HEK293 (cell line): Measurements from ENCODE around the gene TMEM181.

Experiments
- CTCF ChIP-seq: fragments of 450-650 bp; formaldehyde crosslinking; IDR thresholded peaks from 2 replicates; pipeline ENCODE4 v1.5.1; 2016; ENCODE audit warnings: missing biosample characterization, missing genetic modification characterization
- KLF10 ChIP-seq: fragments of 450-650 bp; IDR thresholded peaks from 2 replicates; pipeline ENCODE4 v1.5.1; 2018; ENCODE audit warnings: missing biosample characterization, mild to moderate bottlenecking, missing genetic modification characterization
- REST ChIP-seq: fragments of 450-650 bp; formaldehyde crosslinking; IDR thresholded peaks from 2 replicates; pipeline ENCODE4 v1.5.1; 2016; ENCODE audit warnings: missing biosample characterization, missing genetic modification characterization
- TCF7L2 ChIP-seq: IDR thresholded peaks from 2 replicates; pipeline ENCODE4 v1.6.1; 2011; ENCODE audit warnings: low read depth, mild to moderate bottlenecking, inconsistent platforms, low read length, moderate library complexity, borderline replicate concordance
- ZBTB26 ChIP-seq: fragments of 450-650 bp; formaldehyde crosslinking; optimal IDR thresholded peaks from 2 replicates; pipeline ENCODE3; 2016; ENCODE audit warnings: missing biosample characterization, mild to moderate bottlenecking, missing genetic modification characterization
- ZNF26 ChIP-seq: fragments of 450-650 bp; formaldehyde crosslinking; IDR thresholded peaks from 2 replicates; pipeline ENCODE4 v1.5.1; 2016; ENCODE audit warnings: missing biosample characterization, missing genetic modification characterization
- ZNF423 ChIP-seq: fragments of 450-650 bp; formaldehyde crosslinking; IDR thresholded peaks from 2 replicates; pipeline ENCODE4 v1.5.1; 2016; ENCODE audit warnings: missing biosample characterization, missing genetic modification characterization
- ZNF561 ChIP-seq: fragments of 450-650 bp; IDR thresholded peaks from 2 replicates; pipeline ENCODE4 v1.5.1; 2018; ENCODE audit warnings: missing biosample characterization, missing genetic modification characterization, borderline replicate concordance
- ZNF654 ChIP-seq: fragments of 450-650 bp; formaldehyde crosslinking; IDR thresholded peaks from 2 replicates; pipeline ENCODE4 v1.5.1; 2016; ENCODE audit warnings: low read depth, missing biosample characterization, missing genetic modification characterization
- ZNF692 ChIP-seq: fragments of 450-650 bp; formaldehyde crosslinking; IDR thresholded peaks from 2 replicates; pipeline ENCODE4 v1.5.1; 2016; ENCODE audit warnings: missing biosample characterization, missing genetic modification characterization
- ZSCAN30 ChIP-seq: fragments of 450-650 bp; IDR thresholded peaks from 2 replicates; pipeline ENCODE4 v1.5.1; 2018; ENCODE audit warnings: missing biosample characterization, mild to moderate bottlenecking, missing genetic modification characterization, moderate library complexity
- TF ChIP-seq, protein P1 (sequence below): fragments of 450-650 bp; formaldehyde crosslinking; IDR thresholded peaks from 2 replicates; pipeline ENCODE4 v1.5.1; 2016; ENCODE audit warnings: missing biosample characterization, missing genetic modification characterization

DNA sequence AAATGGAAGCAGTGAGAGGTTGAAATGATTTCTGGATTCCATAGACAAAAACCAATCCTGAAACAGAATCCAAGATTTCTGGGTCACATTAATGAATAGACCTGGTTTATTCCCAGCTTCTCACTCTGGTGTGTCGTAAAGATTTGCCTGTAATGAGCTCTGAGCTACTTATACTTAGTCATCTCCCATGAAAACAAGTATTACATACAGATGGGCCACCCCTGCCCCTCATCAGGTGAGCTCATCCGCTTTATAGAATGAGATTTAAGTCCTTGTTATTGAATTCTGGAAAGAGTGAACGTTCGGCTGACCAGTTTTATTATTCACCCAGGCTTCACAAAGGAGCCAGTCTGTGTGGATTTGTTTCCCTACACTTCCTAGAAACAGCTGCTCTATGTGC is 47.1 kb upstream of the TMEM181 start:
- no peak for TF ChIP-seq ZBTB26 (tag by site-specific recombination)
- no peak for TF ChIP-seq REST (tag by site-specific recombination)
- TF ChIP-seq ZNF692 (tag by site-specific recombination) = no peak
- no peak for TF ChIP-seq ZNF26 (tag by site-specific recombination)
- no peak for TF ChIP-seq ZNF561
- TF ChIP-seq CTCF (tag by site-specific recombination) = no peak
- no peak for TF ChIP-seq ZNF654
- no peak for TF ChIP-seq TCF7L2
- TF ChIP-seq ZNF423 (tag by site-specific recombination) = no peak
- no peak for TF ChIP-seq KLF10 (tag by site-specific recombination)
- TF ChIP-seq ZSCAN30 = no peak
- TF ChIP-seq, protein P1, sequence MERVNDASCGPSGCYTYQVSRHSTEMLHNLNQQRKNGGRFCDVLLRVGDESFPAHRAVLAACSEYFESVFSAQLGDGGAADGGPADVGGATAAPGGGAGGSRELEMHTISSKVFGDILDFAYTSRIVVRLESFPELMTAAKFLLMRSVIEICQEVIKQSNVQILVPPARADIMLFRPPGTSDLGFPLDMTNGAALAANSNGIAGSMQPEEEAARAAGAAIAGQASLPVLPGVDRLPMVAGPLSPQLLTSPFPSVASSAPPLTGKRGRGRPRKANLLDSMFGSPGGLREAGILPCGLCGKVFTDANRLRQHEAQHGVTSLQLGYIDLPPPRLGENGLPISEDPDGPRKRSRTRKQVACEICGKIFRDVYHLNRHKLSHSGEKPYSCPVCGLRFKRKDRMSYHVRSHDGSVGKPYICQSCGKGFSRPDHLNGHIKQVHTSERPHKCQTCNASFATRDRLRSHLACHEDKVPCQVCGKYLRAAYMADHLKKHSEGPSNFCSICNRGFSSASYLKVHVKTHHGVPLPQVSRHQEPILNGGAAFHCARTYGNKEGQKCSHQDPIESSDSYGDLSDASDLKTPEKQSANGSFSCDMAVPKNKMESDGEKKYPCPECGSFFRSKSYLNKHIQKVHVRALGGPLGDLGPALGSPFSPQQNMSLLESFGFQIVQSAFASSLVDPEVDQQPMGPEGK = no peak
